ENCODE measurements around the gene HIPK3.

Gene HIPK3

GRCh38 chr11:33375688-33376311 is 118.6 kb downstream of the HIPK3 start, which contains the start of gene KIAA1549L:
Gene KIAA1549L (plus strand): TSS chr11:33376108.
- DNase-seq (ENCODE audit: low spot score), result no peak
- TF ChIP-seq CTCF (IDR thresholded peaks at IDR 0.05; ENCODE audit: borderline replicate concordance, control extremely low read depth, extremely low read depth, insufficient read depth, missing control alignments), result no peak
- in situ Hi-C loops (cut with MboI; ENCODE audit: low sequenced_read_pairs, unreplicated experiment), result loop anchor here (10.0 kb wide), 1 partner anchor 369 kb away; no protein-coding TSS in a partner anchor

- DNase-seq (ENCODE audit: low spot score), result peak; percentile 61
- no peak for TF ChIP-seq CTCF (IDR thresholded peaks at IDR 0.05; ENCODE audit: borderline replicate concordance, control extremely low read depth, extremely low read depth, insufficient read depth, missing control alignments)
- in situ Hi-C loops (cut with MboI; ENCODE audit: low sequenced_read_pairs, unreplicated experiment), result loop anchor here (10.0 kb wide), 1 partner anchor 368 kb away; no protein-coding TSS in a partner anchor
These were observed 119.4 kb downstream of the HIPK3 start for GRCh38 chr11:33376331-33377310.

GRCh38 chr11:33377412-33378370 is 120.5 kb downstream of the HIPK3 start:
- no peak for DNase-seq (ENCODE audit: low spot score)
- no peak for TF ChIP-seq CTCF (IDR thresholded peaks at IDR 0.05; ENCODE audit: borderline replicate concordance, control extremely low read depth, extremely low read depth, insufficient read depth, missing control alignments)
- in situ Hi-C loops (cut with MboI; ENCODE audit: low sequenced_read_pairs, unreplicated experiment), result loop anchor here (10.0 kb wide), 1 partner anchor 367 kb away; no protein-coding TSS in a partner anchor

- peak; percentile 50 for DNase-seq (ENCODE audit: low spot score)
- in situ Hi-C loops (cut with MboI; ENCODE audit: low sequenced_read_pairs, unreplicated experiment), result loop anchor here (10.0 kb wide), 1 partner anchor 365 kb away; no protein-coding TSS in a partner anchor
- TF ChIP-seq CTCF (IDR thresholded peaks at IDR 0.05; ENCODE audit: borderline replicate concordance, control extremely low read depth, extremely low read depth, insufficient read depth, missing control alignments), result no peak
These were observed 122.8 kb downstream of the HIPK3 start for GRCh38 chr11:33379947-33380346.

- in situ Hi-C loops (cut with MboI; ENCODE audit: low sequenced_read_pairs, unreplicated experiment), result no loop called here
- no peak for TF ChIP-seq CTCF (IDR thresholded peaks at IDR 0.05; ENCODE audit: borderline replicate concordance, control extremely low read depth, extremely low read depth, insufficient read depth, missing control alignments)
- no peak for DNase-seq (ENCODE audit: low spot score)
These were observed 126.1 kb downstream of the HIPK3 start for GRCh38 chr11:33383075-33383919.

Data from GM13976 (cell line).